GM12865 (cell line): ENCODE measurements around the gene VGLL3.
"Not testable (repeated sequence)": the region's sequence is repeated elsewhere in the genome, so short reads cannot be mapped to it uniquely, and the experiment has no call there.

Source experiments
- DNase-seq: peaks from one replicate; pipeline ENCODE4 v3.0.0; 2010; ENCODE audit warnings: low read depth
- H3K4me3 ChIP-seq: 2 replicates; pipeline ENCODE4 v1.5.1; 2011; ENCODE audit warnings: mild to moderate bottlenecking, low read depth, low read length, control low read depth
- TF ChIP-seq, protein P1 (sequence below): IDR thresholded peaks from 2 replicates; pipeline ENCODE4 v1.5.1; 2011; ENCODE audit warnings: low read length, control low read depth, low read depth, inconsistent platforms; ENCODE audit not compliant: insufficient read depth; ENCODE audit errors: missing control alignments

The VGLL3 gene, protein sequence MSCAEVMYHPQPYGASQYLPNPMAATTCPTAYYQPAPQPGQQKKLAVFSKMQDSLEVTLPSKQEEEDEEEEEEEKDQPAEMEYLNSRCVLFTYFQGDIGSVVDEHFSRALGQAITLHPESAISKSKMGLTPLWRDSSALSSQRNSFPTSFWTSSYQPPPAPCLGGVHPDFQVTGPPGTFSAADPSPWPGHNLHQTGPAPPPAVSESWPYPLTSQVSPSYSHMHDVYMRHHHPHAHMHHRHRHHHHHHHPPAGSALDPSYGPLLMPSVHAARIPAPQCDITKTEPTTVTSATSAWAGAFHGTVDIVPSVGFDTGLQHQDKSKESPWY

DNA sequence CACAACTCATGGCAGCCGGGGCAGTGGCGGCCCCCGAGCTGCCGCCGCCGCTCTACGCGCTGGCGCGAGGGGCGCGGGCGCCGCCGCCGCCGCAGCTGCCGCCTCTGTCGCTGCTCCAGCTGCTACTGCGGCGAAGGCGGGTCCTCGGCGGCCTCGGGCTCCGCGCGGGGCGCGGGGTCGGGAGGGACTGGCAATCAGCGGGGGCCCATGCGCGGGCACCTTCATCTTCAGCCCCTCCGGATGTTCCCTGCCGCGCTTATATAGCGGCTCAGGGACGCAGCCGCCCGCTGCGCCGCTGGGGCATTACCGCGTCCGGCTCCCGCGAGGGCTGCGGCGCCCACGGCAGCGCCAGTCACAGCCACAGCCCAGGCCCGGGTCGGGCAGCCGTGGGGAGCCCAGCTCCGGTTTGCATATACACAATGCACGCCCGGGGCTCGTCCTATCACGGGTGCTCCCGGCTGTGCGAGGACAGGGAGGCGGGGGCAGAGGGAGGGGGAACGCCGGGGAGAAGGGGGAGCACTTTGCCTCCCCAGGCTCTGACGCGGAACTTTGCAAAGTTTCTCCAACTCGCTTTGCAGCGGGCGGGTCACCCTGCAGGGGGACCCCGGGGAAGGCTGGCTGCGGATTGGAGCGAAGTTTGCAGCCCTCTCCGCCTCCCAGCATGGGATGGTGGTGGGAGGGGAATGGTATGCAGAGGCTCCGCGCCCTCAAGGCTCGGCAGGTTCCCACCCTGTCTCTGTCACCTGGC, at the start of gene VGLL3:
Gene VGLL3 (minus strand): TSS at position 416 of the 748 bp plus-strand sequence. CDS start 406 bp downstream, at position 10.
- no peak for DNase-seq
- H3K4me3 ChIP-seq: no peak within 1 kb of the TSS; the same call in 1 of the 2 replicates
- TF ChIP-seq, protein P1, sequence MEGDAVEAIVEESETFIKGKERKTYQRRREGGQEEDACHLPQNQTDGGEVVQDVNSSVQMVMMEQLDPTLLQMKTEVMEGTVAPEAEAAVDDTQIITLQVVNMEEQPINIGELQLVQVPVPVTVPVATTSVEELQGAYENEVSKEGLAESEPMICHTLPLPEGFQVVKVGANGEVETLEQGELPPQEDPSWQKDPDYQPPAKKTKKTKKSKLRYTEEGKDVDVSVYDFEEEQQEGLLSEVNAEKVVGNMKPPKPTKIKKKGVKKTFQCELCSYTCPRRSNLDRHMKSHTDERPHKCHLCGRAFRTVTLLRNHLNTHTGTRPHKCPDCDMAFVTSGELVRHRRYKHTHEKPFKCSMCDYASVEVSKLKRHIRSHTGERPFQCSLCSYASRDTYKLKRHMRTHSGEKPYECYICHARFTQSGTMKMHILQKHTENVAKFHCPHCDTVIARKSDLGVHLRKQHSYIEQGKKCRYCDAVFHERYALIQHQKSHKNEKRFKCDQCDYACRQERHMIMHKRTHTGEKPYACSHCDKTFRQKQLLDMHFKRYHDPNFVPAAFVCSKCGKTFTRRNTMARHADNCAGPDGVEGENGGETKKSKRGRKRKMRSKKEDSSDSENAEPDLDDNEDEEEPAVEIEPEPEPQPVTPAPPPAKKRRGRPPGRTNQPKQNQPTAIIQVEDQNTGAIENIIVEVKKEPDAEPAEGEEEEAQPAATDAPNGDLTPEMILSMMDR: no peak

DNA sequence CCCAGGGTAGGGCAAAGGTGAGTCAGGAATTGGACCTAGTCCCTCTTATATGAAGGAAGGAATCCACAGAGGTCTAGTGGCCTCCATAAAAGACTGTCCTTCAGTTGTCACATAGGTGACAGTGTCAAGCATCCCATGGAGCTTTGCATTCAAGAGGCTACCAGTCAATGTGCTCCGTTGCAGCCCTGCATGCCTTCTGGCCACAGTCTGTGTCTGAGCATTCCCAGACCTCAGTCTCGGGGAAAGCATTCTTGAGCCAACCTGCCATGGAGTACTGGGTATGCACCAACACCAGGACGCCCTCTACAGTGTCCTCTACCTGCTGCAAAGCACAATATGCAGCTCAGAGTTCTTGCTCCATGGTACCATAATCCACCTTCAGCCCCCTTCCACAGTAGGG, 46.7 kb upstream of the VGLL3 start:
- DNase-seq: no peak
- TF ChIP-seq, protein P1: no peak
- H3K4me3 ChIP-seq: no peak overlapping the region

DNA sequence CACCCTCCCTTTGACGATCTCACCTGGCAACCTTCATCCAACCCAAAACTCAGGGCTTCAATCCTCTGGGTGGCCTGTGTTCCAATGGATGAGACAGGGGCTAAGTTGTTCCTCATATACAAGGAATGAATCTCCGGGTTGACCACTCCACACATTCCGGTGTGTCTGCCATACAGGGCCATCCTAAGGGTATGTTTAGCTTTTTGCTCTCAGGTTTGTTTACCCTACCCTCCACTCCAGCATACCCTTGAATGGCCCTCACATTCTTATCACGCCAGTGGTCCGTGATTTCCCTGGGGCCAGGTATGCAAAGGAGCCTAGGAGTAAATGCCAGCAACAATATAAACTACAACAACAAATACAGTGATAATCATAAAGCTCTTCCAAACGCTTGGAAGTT, 45.7 kb upstream of the VGLL3 start:
- no peak overlapping the region for H3K4me3 ChIP-seq
- DNase-seq: no peak
- TF ChIP-seq, protein P1: no peak

DNA sequence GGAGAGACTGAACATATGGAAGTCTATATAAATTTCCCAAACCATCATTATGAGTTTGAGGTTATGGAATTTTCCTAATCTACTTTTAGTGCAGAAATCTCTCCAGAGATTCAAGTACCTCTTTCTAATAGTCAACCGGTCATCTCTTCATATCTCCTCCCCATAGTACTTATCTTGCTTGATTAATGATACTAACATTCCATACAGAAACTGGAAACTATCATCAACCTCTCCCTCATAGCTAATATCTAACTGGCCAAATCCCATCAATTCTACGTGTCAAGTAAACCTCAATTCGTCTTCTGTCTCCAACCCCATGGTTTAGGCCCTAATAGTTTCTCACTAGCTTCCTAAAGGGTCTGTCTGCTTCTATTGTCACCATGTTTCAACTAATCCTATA, 44.4 kb upstream of the VGLL3 start:
- no peak overlapping the region for H3K4me3 ChIP-seq
- no peak for DNase-seq
- TF ChIP-seq, protein P1: no peak

DNA sequence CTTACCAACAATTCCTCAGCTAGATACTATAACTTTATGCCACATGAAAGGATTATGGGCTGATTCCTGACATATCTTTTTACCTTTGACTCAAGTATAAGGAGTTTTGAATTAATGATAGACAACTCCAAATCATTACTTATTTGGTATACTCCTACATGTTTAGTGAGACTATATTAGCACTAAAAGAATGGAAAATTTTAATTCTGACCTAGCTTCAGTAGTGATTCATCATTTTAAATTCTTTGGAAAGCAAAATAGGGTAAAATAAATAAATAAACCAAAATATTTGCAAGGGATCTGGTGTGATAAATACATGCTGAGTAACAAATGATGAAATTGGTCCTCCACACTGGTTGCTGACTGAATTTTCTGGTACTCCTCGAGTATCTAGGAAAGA, 42.3 kb upstream of the VGLL3 start:
- H3K4me3 ChIP-seq: no peak overlapping the region
- DNase-seq: no peak
- TF ChIP-seq, protein P1: no peak

DNA sequence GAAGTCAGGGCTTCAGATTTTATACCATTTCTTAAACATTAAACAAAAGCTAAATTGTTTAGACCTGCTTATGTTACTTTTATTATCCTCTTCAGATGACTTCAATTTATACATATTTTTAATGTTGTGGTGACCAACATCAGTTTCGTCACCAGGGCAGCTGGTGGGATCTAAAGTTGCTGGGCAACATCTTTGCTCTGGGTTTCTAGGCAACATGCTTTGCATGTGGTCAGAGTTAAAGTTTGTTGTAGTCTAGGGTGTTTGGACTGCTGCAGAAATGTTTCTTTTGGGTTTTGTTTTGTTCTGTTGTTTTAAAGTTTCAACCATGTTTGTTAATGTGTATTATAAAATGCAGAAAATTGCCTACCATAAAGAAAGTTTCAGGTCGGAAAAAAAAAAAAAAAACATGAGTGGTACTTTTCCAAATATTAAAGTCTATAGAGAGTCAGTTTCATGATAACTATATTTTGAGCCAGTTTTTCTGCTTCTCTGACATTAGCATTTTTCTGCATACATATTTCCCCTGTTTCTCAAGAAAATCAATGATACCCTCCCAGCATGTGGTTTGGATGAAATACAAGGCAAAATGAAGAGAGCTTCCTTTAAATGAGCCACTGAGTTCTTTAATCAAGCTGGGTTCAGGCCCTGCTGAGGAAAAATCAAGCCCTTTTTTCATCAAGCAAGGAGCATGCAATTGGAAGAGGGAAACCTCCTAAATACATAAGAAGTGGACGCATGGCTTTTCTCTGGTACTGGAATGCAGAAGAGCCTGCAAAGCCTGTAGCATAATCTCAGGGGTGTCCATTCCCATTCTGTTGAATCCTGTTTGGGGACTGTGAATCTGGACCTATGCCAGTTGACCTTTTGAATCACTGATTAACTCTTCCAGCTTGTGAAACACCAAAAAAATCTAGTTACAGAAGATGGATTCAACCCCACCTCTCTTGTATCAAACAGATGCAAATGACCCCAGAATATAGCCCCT, 35.0 kb upstream of the VGLL3 start:
- no peak for DNase-seq
- no peak overlapping the region for H3K4me3 ChIP-seq
- TF ChIP-seq, protein P1: no peak

DNA sequence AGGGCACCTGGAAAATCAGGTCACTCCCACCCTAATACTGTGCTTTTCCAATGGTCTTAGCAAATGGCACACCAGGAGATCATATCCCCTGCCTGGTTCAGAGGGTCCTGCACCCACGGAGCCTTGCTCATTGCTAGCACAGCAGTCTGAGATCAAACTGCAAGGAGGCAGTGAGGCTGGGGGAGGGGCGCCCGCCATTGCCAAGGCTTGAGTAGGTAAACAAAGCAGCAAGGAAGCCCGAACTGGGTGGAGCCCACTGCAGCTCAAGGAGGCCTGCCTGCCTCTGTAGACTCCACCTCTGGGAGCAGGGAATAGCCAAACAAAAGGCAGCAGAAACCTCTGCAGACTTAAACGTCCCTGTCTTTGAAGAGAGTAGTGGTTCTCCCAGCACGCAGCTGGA, 26.4 kb upstream of the VGLL3 start:
- not testable (repeated sequence) for H3K4me3 ChIP-seq, DNase-seq
